GM12874 (cell line): ENCODE results near the gene TTYH2.

ENCODE experiments used
- CTCF ChIP-seq: IDR thresholded peaks from 2 replicates; pipeline ENCODE4 v1.5.1; 2011; ENCODE audit warnings: low read depth, mild to moderate bottlenecking, control low read depth, low read length, moderate library complexity; ENCODE audit not compliant: insufficient read depth

Gene TTYH2

GRCh38 chr17:74176546-74177001 lies 36.8 kb upstream of the TTYH2 start:
- peak; percentile 78 for TF ChIP-seq CTCF

GRCh38 chr17:74177018-74177450 lies 36.3 kb upstream of the TTYH2 start:
- TF ChIP-seq CTCF, result no peak

GRCh38 chr17:74179576-74179975 lies 33.8 kb upstream of the TTYH2 start:
- no peak for TF ChIP-seq CTCF

- no peak for TF ChIP-seq CTCF
Measured at GRCh38 chr17:74180336-74180735, 33.0 kb upstream of the TTYH2 start.

- no peak for TF ChIP-seq CTCF
Measured at GRCh38 chr17:74181341-74181740, 32.0 kb upstream of the TTYH2 start.

GRCh38 chr17:74182041-74182723 lies 31.2 kb upstream of the TTYH2 start:
- TF ChIP-seq CTCF, result no peak

GRCh38 chr17:74183411-74183810 lies 30.0 kb upstream of the TTYH2 start:
- no peak for TF ChIP-seq CTCF
